Fibroblast of mammary gland (primary cell): Measurements from ENCODE around the gene TBX6.

Experiments used
- DNase-seq: peaks from one replicate; pipeline ENCODE4 v3.0.0-alpha.2; 2010; ENCODE audit warnings: low read depth
- H3K4me3 ChIP-seq: 2 replicates; pipeline ENCODE4 v1.5.1; 2011; ENCODE audit warnings: low read depth, mild to moderate bottlenecking, low read length, moderate library complexity; ENCODE audit not compliant: control insufficient read depth
- CTCF ChIP-seq: conservative IDR thresholded peaks from 2 replicates; pipeline ENCODE4 v1.5.1; 2011; ENCODE audit warnings: low read depth, low read length, inconsistent platforms; ENCODE audit not compliant: control insufficient read depth, insufficient read depth

TBX6 gene

DNA sequence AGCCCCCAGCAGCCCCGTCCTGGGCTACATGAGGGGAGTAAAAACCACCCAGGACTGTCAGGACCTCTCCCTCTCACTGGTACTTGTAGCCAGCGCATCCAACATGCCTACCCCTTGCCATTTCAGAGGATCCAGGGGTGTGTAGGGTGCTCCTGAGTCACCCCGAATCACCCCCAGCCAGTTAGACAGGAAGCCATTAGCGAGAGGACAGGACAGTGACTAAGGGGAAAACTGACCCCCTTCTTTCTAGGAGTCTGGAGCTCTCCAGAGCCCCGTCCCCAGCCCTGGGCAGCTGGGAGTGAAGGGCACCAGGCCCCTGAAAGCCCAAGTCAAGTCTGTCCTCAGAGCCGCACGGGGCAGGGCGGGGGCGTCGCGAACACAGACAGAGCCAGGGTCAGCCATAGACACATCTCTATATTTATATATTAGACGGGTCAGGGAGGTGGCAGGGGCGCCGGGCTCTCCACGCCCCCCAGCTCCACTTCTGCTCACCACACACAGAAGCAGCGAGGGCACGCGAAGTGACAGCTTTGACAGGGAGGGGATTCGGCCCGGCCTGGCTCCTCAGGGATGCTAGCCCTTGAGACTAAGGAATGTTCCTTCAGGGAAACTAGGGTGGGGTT lies 22.1 kb upstream of the TBX6 start:
- DNase-seq = peak; percentile 45
- H3K4me3 ChIP-seq = no peak overlapping the region
- no peak for TF ChIP-seq CTCF

DNA sequence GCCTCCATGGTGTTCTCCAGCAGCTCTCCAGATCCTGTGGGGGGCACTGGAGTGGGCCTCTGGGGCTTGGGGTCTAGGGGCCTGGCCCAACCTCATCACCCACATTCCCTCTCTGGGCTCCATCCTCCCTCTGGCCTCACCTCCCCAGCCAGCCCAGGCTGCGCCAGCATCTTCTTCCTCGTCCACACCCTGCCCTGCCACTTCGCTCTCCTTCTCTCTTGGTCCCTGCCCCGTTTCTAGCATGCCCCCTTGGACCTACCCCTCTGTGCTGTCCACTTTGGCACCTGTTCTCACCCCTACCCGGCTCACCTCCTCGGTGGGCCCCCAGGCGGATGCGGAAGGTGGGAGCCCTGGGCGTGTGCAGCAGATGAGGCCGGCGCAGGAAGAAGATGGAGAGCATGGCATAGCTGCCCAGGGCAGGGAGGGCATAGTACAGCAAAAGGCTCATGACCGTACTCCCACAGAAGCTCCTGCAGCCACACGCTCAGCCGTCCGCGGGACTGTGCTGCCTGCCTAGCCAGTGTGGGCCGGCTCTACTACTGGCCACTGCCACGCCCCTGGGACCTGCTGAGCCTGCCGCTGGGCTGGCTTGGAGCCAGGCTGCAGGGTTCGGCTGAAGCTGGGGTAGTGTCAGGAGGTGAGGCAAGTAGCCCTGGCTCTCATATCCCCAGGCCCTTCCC lies 21.4 kb upstream of the TBX6 start, which contains the start of gene GDPD3:
TSS of gene GDPD3 (minus strand) at position 507 of the 680 bp plus-strand sequence. CDS start at position 448, 59 bp downstream.
- TF ChIP-seq CTCF = no peak
- no peak within 1 kb of the TSS for H3K4me3 ChIP-seq
- peak; percentile 33 for DNase-seq

DNA sequence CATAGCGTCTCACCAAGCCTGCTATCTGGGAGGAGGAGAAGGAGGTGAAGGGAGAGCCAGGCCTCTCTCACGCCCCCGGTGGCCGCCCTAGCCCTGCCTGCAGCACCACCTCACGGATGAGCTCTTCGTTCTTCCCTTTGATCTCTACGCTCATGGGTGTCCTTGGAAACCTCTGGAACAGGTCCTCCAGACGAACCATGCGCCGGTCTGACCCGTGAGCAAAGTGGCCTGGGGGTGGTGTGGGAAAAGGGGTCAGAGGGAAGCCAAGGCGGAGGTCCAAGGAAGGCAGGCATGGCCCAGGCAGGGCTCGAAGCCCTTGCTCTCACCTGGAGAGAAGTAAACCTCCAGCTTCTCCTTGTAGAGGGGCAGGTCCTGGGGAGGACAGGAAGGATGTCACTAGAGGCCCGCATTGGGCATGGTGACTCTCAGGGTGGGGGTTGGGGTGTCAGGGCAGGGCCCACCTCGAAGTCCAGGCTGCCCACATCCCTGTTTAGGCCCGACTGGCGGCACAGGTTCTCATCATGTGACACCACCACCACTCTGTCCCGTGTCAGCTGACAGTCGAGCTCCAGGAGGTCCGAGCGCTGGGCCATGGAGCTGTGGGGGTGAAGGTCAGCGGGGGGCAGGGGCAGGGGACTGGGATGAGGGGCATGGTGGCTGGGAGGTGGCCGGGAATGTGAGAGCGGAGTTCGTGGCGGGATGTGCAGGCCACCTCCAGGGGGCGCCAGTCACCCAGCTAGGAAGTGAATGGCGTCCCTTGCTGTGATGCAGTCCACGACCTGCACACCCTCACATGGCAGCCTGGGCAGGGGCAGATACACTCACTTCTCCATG lies 20.7 kb upstream of the TBX6 start:
- peak; percentile 68 for TF ChIP-seq CTCF
- DNase-seq = peak; percentile 69
- no peak overlapping the region for H3K4me3 ChIP-seq

- no peak for TF ChIP-seq CTCF
- peak; percentile 19 for DNase-seq
- no peak overlapping the region for H3K4me3 ChIP-seq
These were observed 18.9 kb upstream of the TBX6 start for GRCh38 chr16:30110661-30111060.

GRCh38 chr16:30108059-30108850 lies 16.5 kb upstream of the TBX6 start:
- TF ChIP-seq CTCF = no peak
- no peak for DNase-seq
- H3K4me3 ChIP-seq = no peak overlapping the region

DNA sequence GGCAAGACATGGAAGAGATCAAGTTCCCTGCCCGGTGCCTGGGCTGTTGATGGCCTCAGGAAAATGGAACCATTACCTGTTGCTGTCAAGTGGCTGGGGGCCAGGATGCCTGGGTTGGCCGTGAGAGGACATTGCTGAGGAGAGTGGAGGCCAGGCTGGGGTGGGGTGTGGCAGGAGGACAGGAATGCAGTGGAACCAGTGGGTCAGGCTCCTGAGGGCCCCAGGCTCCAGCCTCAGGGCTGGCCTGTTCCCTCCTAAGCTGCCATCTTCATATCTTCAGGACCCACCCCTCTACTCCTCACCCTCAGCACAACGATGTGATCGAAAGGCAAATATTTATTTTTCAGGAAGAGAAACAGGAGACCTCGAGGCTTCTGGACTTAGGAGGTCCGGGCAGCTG lies 12.8 kb upstream of the TBX6 start:
- H3K4me3 ChIP-seq = no peak overlapping the region
- no peak for TF ChIP-seq CTCF

More for the DNA sequence above, 12.8 kb upstream of the TBX6 start:
- no peak for DNase-seq
